ENCODE results near the gene UST. TPM values are rescaled to one million over a fixed set of nuclear protein-coding genes. Genes with fewer than 3 reads are reported as not detected.
"Not testable (repeated sequence)": the region's sequence is repeated elsewhere in the genome, so short reads cannot be mapped to it uniquely, and the experiment has no call there.

Gene UST
- total RNA-seq, 4 donors from 2014 or later = 4.8 to 9.0 (median 7.8) TPM

- 85 to 86% methylated on average over 14 to 16 of the region's 16 CpGs for WGBS, 2 donors (ENCODE audit: low coverage in 1 of 2)
- Histone ChIP-seq H3K27ac (no peak overlapping the region), H3K36me3 (no peaks in the 10 kb centered on the region), H3K4me3 (no peak overlapping the region), H3K27me3 (no peaks in the 10 kb centered on the region), H3K9me3 (no peaks in the 10 kb centered on the region), H3K4me1 (peaks cover 0 to 4% (median 2%) of the 10 kb centered on the region in 4 donors)
- in situ Hi-C loops (cut with MboI; ENCODE audit: low pct_ligation_motif_present in 1 of 4, low pct_unique_long_range_greater_than_20kb in 1 of 4, low sequenced_read_pairs in 3 of 4) (no loop called here), intact Hi-C loops (cut with DNase I; ENCODE audit: low total_unique reads) (no loop called here)
- DNase-seq = no peak
- no peak for TF ChIP-seq POLR2A (IDR thresholded peaks at IDR 0.05)
- TF ChIP-seq EP300 (IDR thresholded peaks at IDR 0.05; ENCODE audit: low read depth) = no peak
- TF ChIP-seq CTCF (IDR thresholded peaks at IDR 0.05) = no peak
- TF ChIP-seq POLR2AphosphoS5 (IDR thresholded peaks at IDR 0.05) = no peak
Measured at GRCh38 chr6:148851683-148852556, 105.1 kb downstream of the UST start.

DNA sequence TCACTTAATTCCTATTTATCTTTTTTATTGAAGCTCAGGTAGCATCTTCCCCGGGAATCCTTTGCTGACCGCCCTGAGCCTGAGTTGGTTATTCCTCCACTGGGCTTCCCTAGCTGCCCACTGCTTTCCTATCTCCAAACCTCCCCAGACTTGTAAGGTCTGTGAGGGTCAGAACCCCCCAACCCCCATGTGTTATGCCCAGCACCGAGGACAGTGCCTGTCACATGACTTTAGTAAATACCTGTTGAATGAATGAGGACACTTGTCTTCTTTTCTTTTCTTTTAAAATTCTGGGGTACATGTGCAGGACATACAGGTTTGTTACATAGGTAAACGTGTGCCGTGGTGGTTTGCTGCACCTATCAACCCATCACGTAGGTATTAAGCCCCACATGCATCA is 105.9 kb downstream of the UST start:
- Histone ChIP-seq H3K4me3 (no peak overlapping the region), H3K9me3 (no peaks in the 10 kb centered on the region), H3K27ac (no peak overlapping the region), H3K4me1 (no peaks in the 10 kb centered on the region), H3K27me3 (no peaks in the 10 kb centered on the region), H3K36me3 (no peaks in the 10 kb centered on the region)
- no peak for TF ChIP-seq POLR2A (IDR thresholded peaks at IDR 0.05)
- TF ChIP-seq EP300 (IDR thresholded peaks at IDR 0.05; ENCODE audit: low read depth) = no peak
- TF ChIP-seq CTCF (IDR thresholded peaks at IDR 0.05) = no peak
- TF ChIP-seq POLR2AphosphoS5 (IDR thresholded peaks at IDR 0.05) = no peak
- intact Hi-C loops (cut with DNase I; ENCODE audit: low total_unique reads) = no loop called here
- in situ Hi-C loops (cut with MboI; ENCODE audit: low pct_ligation_motif_present in 1 of 4, low pct_unique_long_range_greater_than_20kb in 1 of 4, low sequenced_read_pairs in 3 of 4) = no loop called here
- WGBS, 2 donors (ENCODE audit: low coverage in 1 of 2) = 89 to 91% methylated on average over 4 to 6 of the region's 6 CpGs
- DNase-seq = no peak

DNA sequence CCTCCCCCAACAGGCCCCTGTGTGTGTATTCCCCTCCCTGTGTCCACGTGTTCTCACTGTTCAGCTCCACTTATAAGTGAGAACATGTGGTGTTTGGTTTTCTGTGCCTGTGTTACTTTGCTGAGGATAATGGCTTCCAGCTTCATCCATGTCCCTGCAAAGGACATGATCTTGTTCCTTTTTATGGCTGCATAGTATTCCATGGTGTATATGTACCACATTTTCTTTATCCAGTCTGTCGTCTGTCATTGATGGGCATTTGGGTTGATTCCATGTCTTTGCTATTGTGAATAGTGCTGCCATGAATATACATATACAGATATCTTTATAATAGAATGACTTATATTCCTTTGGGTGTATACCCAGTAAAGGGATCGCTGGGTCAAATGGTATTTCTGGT is 106.3 kb downstream of the UST start:
- H3K36me3 ChIP-seq; H3K4me1 ChIP-seq; intact Hi-C loops (cut with DNase I; ENCODE audit: low total_unique reads); H3K27me3 ChIP-seq; H3K27ac ChIP-seq; H3K4me3 ChIP-seq; DNase-seq; in situ Hi-C loops (cut with MboI; ENCODE audit: low pct_ligation_motif_present in 1 of 4, low pct_unique_long_range_greater_than_20kb in 1 of 4, low sequenced_read_pairs in 3 of 4); H3K9me3 ChIP-seq: not testable (repeated sequence)
- 93 to 95% methylated on average over 3 of the region's 3 CpGs for WGBS, 2 donors (ENCODE audit: low coverage in 1 of 2)

- Histone ChIP-seq H3K27me3 (no peaks in the 10 kb centered on the region), H3K36me3 (no peaks in the 10 kb centered on the region), H3K9me3 (no peaks in the 10 kb centered on the region), H3K4me3 (no peak overlapping the region), H3K4me1 (peaks cover 0 to 4% (median 0%) of the 10 kb centered on the region in 4 donors), H3K27ac (no peak overlapping the region)
- intact Hi-C loops (cut with DNase I; ENCODE audit: low total_unique reads) (no loop called here), in situ Hi-C loops (cut with MboI; ENCODE audit: low pct_ligation_motif_present in 1 of 4, low pct_unique_long_range_greater_than_20kb in 1 of 4, low sequenced_read_pairs in 3 of 4) (no loop called here)
- DNase-seq = no peak
- 5 to 27% methylated on average over 3 to 5 of the region's 5 CpGs for WGBS, 2 donors (ENCODE audit: low coverage in 1 of 2)
- TF ChIP-seq POLR2AphosphoS5 (IDR thresholded peaks at IDR 0.05) = no peak
Measured at GRCh38 chr6:148854096-148854495, 107.3 kb downstream of the UST start.

GRCh38 chr6:148854992-148855391 is 108.2 kb downstream of the UST start:
- no peak overlapping the region for H3K27ac ChIP-seq
- H3K4me1 ChIP-seq = peaks cover 0 to 4% (median 0%) of the 10 kb centered on the region in 4 donors
- no peaks in the 10 kb centered on the region for H3K9me3 ChIP-seq
- H3K36me3 ChIP-seq = no peaks in the 10 kb centered on the region
- H3K27me3 ChIP-seq = no peaks in the 10 kb centered on the region
- intact Hi-C loops (cut with DNase I; ENCODE audit: low total_unique reads) (no loop called here), in situ Hi-C loops (cut with MboI; ENCODE audit: low pct_ligation_motif_present in 1 of 4, low pct_unique_long_range_greater_than_20kb in 1 of 4, low sequenced_read_pairs in 3 of 4) (no loop called here)
- H3K4me3 ChIP-seq = no peak overlapping the region
- 75 to 77% methylated on average over 11 of the region's 11 CpGs for WGBS, 2 donors (ENCODE audit: low coverage in 1 of 2)
- TF ChIP-seq EP300 (IDR thresholded peaks at IDR 0.05; ENCODE audit: low read depth) (no peak), CTCF (IDR thresholded peaks at IDR 0.05) (no peak), POLR2A (IDR thresholded peaks at IDR 0.05) (no peak), POLR2AphosphoS5 (IDR thresholded peaks at IDR 0.05) (no peak)
- no peak for DNase-seq
